IPS DF 19.7 (cell line): ENCODE measurements around the gene KLHL3.
A peak's percentile ranks its signal among the peaks of the same experiment; 100 is the strongest.

ENCODE experiments used
- DNase-seq: peaks from one replicate; pipeline ENCODE4 v3.0.0-alpha.2; 2013; ENCODE audit warnings: low read depth, low spot score

The KLHL3 gene

DNA sequence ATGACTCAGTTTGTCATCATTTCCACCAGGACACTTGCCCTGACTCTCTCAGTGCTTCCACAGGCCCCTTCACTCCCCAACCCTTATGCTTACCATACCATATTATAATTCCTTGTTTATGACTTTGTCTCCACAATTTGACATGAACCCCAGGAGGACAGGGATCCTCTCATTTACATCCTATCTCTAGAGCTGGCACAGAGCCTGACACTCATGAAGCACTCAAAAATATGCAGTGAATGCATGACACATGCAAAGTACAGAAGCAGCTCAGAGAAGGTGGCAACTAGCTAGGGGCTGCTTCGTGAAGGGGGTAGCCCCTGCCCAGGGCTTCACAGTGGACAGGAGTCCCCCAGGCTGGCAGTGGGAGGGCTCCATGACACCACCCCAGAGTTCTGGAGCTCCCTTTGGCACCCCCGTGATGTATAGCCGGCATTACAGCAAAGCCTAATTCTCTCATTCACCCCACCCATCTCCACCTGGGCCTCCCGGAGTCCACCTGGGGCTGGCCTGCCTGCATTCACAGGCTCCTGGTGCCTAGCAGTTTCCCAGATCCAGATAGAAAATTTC is 124.8 kb downstream of the KLHL3 start:
- no peak for DNase-seq

DNA sequence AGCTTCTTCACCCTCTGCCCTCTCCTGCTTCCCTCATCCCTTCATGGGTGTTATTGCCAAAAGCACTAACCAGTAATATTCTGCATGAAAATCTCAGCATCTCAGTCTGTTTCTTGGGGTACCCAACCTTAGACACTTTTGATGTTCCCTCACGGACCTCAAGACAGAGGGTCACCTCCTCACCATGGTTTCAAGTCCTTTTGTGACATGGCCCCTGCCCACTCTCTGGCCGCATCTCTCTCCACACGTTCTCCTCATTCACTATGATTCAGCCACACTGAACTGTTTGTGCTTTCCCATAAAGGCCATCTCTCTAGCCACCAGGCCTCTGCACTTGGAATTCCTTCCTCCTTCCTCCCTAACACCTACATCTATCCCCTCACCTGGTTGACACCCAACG is 125.3 kb downstream of the KLHL3 start:
- DNase-seq = no peak

DNA sequence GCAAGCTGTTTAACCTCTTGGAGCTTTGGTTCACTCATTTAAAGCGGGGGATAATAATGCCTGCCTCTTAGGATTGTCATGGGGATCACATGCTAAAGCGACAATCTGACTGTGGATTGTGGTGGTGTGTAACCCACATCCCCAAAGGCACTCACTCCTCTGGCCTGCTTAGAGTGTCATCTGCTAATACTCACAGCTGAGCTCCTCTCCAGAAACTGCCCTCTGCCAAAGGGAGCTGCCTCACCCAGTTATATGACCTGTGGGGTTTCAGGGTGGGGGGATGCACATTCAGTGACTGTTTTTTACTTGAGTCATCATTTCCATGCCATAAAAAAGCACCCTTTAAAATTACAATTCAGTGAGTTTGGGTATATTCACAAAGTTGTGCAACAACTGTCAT is 126.8 kb downstream of the KLHL3 start:
- no peak for DNase-seq

DNA sequence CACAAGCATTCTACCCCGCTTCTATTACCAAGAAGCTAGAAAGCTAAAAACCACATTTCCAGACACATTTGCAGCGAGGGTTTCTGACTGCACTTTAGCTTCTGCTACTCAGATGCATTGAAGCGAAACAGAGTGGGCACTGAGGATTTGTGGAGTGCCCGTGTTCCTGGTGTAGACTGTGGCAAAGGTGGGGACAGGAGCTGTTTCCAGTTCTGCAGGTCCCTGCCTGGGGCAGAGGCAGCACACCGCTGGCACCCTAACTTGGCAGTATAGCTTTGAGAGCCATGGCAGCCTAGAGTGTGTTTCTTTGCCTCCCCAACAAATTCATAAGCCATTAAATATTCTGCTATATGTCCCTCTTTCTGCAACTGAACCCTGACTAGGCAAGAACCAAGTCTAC is 128.1 kb downstream of the KLHL3 start:
- no peak for DNase-seq

DNA sequence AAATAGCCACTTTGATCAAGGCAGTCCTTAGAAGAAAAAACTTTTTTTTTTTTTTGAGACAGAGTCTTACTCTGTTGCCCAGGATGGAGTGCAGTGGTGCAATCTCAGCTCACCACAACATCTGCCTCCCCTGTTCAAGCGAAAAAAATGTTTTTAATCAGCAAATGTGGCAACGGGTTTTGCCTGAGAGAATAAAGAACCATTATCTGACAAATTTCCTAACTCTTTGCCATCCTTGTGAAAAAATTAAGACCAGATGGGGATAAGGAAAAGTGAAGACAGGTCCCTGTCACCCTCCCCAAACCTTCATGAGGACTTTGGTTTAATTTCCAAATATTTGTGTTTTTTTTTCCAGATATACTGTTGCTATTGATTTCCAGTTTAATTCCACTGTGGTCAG is 129.5 kb downstream of the KLHL3 start:
- DNase-seq = no peak

DNA sequence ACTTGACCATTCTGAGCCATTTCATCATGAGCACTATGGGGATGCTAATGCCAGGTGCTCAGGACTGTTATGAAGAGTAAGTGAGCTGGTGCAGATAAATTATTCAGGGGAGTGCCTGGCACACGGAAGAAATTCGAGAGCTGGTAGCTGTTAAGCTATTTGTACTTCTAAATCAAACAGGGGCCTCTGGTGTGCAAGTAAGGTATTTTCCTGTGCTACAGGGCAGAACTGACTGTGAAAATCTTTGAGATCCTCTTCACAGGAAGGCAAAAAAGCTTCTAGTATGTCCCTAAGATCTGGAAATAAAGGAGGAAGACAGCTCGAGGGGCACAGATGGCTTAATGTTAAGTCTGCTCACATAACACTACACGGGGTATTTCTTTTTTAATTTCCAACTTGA is 130.5 kb downstream of the KLHL3 start:
- DNase-seq = no peak

DNA sequence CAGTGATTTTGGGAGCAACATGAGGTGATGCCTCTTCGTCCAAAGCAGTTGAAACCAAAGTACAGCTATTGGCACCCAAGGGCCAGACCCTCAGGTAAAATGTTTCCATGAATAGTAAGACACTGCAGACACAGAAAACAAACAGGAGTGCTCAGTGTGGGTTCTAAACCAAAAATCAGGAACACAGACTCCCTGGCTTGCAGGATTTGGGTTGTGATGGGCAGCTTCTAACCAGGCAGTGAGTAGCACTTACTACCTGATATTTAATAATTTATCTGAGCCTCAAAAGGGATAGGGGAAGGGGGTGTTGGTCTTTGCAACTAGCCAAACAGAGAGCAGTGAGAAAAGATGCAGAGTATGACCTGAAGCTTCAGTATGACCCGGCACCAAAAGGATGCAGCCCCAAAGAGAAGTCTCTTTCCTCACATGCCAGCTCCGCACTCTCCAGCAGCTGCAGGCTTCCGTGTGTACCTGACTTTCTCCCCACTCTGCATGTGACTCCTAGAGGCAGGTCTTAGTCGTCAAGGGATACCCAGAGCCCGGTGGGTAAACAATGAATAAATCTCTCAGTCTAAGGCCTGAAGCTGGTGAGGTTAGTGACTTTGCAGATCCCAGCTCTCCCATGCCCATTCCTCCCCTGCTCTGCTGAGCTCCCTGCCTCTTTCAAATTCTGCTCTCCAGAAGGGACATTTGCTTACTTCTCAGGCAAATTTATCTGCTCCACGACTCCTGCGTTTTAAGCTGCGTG is 131.4 kb downstream of the KLHL3 start:
- DNase-seq = peak; percentile 23

DNA sequence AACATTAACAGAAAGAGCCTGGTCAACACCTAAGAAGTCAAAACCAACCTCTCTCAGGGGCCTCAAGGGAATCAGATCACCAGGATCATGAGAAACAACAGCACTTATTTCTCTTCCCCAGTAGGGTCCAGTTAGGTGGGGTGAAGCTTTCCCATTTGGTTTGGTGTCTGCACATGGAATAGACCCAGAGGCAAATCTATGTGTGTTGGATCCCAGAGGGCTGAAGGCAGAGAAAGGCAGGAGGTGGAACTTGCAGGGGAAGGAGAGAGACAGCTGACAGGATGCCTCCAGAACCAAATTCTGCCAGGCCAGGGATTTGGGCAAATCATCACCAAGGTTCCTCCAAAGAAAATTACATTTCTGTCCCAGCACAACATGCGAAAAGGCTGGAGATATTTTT is 132.0 kb downstream of the KLHL3 start:
- DNase-seq = no peak

DNA sequence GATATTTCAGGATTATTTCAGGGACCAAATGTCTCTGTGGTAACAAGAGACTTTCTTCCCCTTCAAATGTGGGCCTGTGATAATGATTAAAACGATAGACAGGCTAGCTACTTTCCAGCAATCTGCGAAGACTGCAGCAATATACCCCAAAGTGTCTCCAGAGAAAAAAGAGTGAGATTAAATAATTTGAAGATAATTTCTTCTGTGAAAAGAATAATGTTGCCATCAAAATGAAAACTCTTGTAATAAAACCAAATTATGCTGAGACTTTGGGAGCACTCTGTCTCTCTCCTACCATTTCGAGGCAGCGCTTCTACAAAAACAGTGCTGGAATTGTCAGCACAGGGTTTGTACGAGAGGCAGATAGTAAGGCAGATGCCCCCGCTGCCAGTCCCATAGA is 132.5 kb downstream of the KLHL3 start:
- no peak for DNase-seq

DNA sequence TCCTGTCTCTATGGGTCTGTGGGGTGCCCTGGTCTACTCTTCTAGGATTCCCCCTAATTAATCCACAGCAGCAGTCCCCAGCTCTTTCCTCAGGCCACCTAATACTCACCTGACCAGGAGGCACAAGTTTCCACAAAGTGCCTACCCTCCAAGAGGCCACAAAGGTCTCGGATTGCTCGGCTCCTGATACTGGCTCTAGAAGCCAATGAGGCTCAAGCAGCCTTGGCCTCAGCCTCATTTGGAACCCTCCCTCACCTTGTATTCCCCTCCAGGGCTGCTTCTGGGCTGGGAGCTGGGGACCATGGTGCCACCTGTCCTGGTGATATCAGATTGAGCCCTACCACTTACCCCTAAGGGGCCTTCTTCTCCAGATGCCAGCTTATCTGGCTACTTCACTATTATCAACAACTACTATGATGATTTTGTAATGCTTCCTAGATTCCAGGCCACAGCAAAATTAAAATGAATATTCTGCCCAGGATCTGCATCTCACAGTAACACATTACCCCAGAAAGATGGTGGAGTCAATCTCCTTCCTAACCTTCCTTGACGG is 133.1 kb downstream of the KLHL3 start:
- DNase-seq = no peak

DNA sequence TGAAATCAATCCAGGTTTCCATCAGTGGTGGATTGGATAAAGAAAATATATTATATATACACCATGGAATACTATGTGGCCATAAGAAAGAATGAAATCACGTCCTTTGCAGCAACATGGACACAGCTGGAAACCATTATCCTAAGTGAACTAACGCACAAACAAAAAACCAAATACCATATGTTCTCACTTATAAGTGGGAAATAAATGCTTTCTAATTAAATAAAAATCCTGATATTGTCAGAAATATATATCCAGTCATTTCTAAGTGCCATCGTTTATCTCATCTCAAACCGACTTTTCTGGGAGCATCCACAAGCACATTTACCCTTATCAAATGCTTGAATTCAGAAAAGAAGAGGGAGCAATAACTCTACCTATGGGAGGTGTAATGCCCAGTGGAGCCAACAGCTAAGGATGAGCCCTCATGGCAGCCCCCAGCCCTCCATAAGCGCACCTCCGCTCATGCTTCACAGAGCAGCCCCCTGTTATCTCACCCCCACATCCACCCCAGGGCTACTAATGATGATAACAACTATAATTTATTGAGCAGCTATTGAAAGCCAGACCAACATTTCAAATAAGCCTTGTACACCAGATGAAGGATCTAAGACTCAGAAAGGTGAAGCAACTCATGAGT is 135.0 kb downstream of the KLHL3 start:
- DNase-seq = no peak

DNA sequence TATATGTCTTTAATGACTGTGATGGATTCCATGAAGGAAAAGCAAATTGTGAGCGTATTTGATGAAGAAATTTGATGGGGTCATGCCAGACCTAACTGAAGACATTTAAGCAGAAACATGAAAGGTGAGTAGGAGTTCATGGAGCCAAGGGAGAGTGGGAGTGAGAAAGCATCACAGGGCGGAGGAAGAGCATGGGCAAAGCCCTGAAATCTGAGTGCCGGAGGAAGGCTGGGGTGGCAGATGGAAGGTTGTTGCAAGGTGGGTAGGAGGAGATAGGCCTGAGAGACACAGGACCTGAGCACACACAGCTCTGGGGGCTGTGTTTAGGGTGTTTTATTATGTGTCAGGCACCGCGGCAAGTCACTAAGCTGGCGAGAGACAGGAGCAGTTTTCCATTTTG is 136.4 kb downstream of the KLHL3 start:
- DNase-seq = no peak

DNA sequence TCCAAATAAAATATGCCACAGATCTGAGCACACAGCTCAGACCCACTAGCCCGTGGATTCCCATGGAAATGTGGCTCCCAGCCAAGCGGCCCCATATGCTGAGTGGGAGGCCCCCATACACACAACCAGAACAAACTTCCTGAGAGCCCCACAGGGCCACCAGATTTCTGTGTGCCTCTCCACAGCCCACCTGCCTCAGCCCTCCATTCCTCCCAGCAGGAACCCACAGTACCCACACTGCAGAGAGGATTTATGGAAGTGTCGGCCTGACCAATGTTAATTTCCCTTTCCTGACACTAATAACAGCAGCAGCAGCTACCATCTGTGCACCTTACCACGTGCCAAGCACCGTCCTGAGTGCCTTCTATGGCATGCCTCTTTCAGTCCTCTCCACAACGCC is 137.5 kb downstream of the KLHL3 start:
- no peak for DNase-seq

DNA sequence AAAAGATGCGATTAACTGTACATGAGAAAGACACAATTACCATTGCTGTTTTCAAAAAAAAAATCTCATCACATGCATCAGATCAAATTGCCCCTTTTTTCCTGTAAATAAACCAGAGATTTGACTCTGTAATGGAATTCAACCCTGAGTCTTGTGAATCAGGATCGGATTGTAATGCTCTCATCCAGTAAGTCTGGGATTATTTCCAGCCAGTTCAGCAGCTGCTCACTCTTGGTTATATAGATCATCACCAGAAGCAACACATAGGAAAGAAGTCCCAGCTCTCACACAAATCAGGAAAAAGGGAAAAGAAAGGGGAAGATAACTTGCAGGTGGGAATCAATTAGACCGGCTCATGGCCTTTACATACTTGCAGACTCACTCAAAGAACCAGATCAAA is 138.9 kb downstream of the KLHL3 start:
- DNase-seq = no peak

DNA sequence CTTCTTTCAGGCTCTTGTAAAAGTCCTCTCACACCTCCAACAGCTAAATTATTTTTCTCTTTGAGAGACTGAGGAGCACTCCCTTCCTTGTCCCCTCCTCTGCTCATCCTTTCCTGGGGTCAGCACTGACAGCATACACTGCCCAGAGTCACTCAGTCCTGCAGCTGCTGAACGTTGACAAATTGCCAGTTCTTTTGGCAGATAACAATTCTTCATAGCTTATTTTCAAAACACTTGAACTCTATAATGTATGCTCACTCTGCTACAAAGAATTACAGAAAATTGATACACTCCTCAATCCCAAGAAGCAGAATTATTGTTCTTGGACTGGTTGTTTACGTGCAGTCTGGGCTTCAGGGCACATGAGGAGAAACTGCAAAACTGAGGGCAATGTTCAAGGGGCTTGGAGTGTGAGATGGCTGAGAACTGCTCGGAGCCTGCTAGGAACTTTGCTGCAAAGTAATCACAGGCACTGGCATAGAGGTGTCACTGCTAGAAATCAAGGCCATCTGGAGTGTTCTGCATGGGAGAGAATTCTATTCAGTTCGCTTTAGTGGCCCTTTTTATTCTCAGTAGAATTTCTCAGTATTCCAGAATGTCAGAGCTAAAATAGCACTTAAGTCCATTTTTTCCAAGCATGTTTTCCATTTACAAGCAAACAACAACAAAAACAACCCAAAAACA is 140.4 kb downstream of the KLHL3 start:
- no peak for DNase-seq

DNA sequence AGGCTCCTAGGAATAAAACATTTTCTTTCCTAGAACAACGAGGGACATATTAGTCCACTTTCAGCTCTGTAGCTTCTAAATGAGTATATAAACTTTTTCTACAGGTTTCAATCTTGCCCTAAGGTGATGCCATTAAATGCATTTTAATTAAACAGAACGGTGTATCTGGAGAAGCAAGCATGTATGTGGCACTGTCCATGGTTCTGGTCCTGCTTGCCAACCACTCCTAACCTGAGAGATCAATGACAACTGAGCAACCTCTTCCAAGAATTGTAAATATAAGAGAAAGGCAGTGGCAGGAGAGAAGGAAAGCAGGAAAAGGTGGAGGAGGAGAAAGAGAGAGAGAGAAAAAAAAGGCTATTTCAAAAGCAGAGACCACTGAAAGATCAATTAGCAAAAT is 141.2 kb downstream of the KLHL3 start:
- DNase-seq = no peak

DNA sequence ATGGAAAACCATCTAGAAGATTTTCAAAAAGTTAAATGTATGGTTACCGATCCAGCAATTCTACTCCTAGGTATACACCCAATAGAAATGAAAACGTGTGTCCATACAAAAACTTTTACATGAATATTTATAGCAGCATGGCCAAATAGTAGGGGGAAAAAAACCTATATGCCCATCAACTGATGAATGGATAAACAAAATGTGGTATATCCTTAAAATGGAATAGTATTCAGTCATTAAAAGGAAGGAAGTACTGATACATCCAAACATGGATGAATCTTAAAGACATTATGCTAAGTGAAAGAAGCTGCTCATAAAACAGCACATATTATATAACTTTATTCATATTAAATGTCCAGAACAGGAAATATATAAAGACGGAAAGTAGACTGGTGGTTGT is 143.6 kb downstream of the KLHL3 start:
- no peak for DNase-seq

DNA sequence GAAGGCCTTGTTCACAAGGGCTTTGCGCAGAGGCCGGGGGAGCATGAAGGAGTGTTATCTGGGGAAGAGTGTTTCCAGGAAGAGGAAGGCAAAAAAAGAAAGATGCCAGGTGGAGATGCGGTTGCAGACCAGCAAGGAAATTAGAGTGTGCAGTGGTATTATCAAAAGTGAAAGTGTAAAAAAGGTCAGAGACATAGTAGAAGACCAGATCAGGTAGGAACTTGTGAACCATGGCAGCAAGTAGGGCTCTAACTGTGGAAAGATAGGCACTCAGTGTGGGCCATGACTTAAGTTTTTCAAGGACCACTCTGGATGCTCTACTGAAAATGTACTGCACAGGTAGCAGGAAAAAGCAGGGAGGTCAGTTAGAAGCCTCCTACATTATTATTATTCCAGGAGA is 146.7 kb downstream of the KLHL3 start:
- no peak for DNase-seq

DNA sequence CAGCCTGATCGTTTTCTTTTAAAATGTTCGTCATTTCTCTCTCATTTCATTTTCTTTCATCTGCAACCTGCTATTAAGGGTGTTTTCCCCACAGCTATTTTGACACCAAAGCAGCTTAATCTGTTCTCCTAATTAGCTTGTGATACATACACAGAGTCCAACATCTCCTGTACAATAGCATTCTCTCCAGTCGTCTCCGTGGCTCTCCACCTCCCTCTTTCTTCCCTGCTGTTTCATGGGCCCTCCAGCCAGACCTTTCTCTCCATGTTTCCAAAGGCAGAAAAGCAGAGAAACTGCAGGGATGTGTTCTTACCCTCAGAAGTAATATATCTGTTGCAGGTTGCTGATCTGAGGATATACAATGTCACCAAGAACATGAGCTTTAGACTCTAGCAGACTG is 148.0 kb downstream of the KLHL3 start:
- DNase-seq = no peak

DNA sequence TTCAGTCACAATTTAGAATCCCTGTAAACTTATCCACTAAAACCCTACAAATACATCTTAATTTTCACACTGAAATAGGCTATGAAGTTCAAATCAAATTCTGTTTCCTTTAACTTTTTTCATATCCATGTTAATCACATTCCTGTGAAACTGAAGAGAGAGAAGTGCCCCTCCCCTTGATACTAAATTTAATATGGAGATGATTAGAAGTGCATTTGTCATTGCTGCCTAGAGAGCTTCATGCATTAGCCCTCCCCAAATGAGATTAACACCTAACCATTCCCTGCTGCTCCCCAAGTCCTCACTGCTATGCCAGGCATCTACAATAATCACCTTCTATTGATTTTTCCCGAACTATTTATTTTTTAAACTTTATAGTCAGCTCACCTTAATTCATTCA is 151.6 kb downstream of the KLHL3 start:
- DNase-seq = no peak

DNA sequence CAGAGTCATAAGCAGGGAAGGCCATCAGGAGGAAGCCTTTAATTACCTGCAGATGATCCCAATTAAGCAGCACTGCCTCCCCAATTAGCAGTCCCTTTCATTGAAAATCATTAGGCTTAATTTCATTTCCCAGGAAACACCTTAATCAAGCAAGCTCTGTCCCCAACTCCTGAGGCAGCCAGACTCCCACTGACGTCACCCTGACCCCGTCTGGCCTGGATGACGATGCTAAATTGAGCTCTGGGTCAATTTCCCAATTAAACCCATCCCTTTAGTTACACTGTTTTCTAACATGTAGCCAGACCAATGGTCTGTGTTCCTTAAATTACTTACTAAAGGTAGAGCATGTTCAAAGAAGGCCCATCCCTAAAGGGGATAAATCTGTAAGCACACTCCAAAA is 152.8 kb downstream of the KLHL3 start:
- no peak for DNase-seq

DNA sequence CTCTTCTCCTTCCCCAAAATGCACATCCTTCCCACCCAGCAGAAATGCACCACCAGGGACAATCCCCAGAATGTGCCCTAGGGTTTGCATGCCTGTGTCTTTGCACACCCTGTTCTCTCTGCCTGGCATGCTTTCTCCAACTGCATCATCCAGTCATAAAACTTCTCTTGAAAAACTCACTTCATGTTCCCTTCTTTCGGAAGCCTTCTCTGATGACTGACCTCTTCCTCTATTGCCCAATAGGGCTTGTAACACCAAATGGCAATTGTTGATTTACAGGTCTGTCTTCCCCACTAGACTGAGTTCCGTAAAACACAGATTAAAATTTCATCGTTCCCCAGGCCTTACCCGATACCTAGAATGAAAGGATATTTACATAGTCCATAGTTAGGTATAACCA is 153.7 kb downstream of the KLHL3 start:
- no peak for DNase-seq

DNA sequence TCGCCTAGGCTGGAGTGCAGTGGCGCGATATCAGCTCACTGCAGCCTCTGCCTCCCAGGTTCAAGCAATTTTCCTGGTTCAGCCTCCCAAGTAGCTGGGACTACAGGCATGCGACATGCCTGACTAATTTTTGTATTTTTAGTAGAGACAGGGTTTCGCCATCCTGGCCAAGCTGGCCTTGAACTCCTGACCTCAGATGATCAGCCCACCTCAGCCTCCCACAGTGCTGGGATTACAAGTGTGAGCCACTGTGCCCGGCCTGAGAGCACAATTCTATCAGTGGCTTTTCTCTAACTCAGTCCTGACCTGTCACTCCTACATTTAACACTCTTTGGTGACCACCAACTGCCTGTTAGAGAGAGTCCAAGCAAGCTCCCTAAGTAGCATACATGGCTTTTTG is 154.1 kb downstream of the KLHL3 start:
- DNase-seq = no peak
